Choroid plexus epithelial cell (primary cell): ENCODE data around the gene HEG1.

Experiments
- DNase-seq: peaks from one replicate; pipeline ENCODE4 v3.0.0-alpha.2; 2010; ENCODE audit warnings: low read depth
- H3K4me3 ChIP-seq: 2 replicates; pipeline ENCODE4 v1.5.1; 2011; ENCODE audit warnings: low read depth, mild to moderate bottlenecking, control low read depth, low read length, moderate library complexity
- CTCF ChIP-seq: conservative IDR thresholded peaks from 2 replicates; pipeline ENCODE4 v1.5.1; 2011; ENCODE audit warnings: low read depth, mild to moderate bottlenecking, control low read depth, inconsistent platforms, low read length, moderate library complexity

HEG1 gene

GRCh38 chr3:124972457-124972856, 83.3 kb downstream of the HEG1 start:
- no peak overlapping the region for H3K4me3 ChIP-seq
- no peak for TF ChIP-seq CTCF
- DNase-seq: no peak

- no peak for TF ChIP-seq CTCF
- no peak overlapping the region for H3K4me3 ChIP-seq
- no peak for DNase-seq
Measured at GRCh38 chr3:124969963-124970722, 85.7 kb downstream of the HEG1 start.

DNA sequence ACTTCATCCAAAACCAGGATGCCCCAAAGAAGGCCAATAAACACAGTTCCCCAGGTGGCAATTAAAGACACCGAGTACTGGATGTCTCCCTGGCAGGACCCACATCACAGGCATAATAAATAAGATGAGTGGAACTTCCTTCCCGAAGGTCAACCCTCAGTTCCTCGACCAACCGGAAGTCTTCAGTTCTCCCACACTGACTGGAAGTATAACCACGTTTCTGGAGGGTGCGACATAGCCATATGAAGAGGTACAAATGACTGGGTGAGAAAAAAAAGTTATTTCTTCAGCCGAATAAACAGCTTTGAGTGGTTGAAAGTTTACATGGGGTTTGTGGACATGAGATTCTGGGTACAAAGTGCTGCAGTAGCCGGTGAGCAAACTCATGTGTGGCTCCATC, 86.6 kb downstream of the HEG1 start:
- TF ChIP-seq CTCF: no peak
- DNase-seq: no peak
- H3K4me3 ChIP-seq: no peak overlapping the region

GRCh38 chr3:124967964-124968363, 87.8 kb downstream of the HEG1 start:
- no peak overlapping the region for H3K4me3 ChIP-seq
- TF ChIP-seq CTCF: no peak
- no peak for DNase-seq

GRCh38 chr3:124966521-124967445, 89.0 kb downstream of the HEG1 start:
- no peak overlapping the region for H3K4me3 ChIP-seq
- no peak for TF ChIP-seq CTCF
- DNase-seq: no peak

GRCh38 chr3:124965413-124965812, 90.4 kb downstream of the HEG1 start:
- no peak for TF ChIP-seq CTCF
- no peak overlapping the region for H3K4me3 ChIP-seq
- no peak for DNase-seq
